Kidney epithelial cell (primary cell): Measurements from ENCODE around the gene TBC1D10A. TPM values are rescaled to one million over a fixed set of nuclear protein-coding genes. Genes with fewer than 3 reads are reported as not detected.

Experiments
- DNase-seq: peaks from one replicate; pipeline ENCODE4 v3.0.0-alpha.2; 2010; ENCODE audit warnings: low read depth
- H3K27me3 ChIP-seq: 2 replicates; pipeline ENCODE4 v1.6.0; 2011; ENCODE audit warnings: low read length; ENCODE audit not compliant: control insufficient read depth, insufficient read depth
- H3K36me3 ChIP-seq: 2 replicates; pipeline ENCODE4 v1.5.1; 2011; ENCODE audit warnings: low read length; ENCODE audit not compliant: control insufficient read depth, insufficient read depth
- H3K4me3 ChIP-seq: 2 replicates; pipeline ENCODE4 v1.5.1; 2011; ENCODE audit warnings: low read depth, mild to moderate bottlenecking, control low read depth, low read length
- total RNA-seq: library from RNA; depleted of rRNA; stranded (reverse); fragments of >200 nt; gene quantifications from 2 replicates; pipeline ENCODE4 v1.2.3, GENCODE V29; 2015
- TF ChIP-seq, protein P1 (sequence below): IDR thresholded peaks from 2 replicates; pipeline ENCODE4 v1.5.1; 2011; ENCODE audit warnings: mild to moderate bottlenecking, moderate library complexity, low read length, control low read depth, inconsistent platforms; ENCODE audit not compliant: insufficient read depth, poor library complexity, severe bottlenecking

TBC1D10A gene
- total RNA-seq, 1 donor from 2014 or later: 23.9 TPM

DNA sequence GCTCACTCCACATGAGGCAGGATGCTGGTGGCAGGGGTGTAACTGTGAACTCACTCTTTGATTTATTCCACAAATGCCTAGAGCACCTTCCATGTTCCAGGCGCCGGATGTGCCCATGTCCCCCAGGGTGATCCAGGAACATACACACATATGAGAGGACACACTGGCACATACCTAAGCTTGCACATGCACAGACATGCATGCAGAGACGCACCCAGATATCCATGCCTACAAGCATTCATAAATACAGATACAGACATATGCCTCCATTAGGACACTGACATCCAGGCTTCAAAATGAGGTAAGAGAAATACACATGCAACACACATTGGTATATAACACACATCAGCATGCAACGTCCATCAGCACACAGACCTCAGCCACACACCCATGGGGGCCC is 64.6 kb downstream of the TBC1D10A start:
- no peaks in the 10 kb centered on the region for H3K27me3 ChIP-seq
- TF ChIP-seq, protein P1, sequence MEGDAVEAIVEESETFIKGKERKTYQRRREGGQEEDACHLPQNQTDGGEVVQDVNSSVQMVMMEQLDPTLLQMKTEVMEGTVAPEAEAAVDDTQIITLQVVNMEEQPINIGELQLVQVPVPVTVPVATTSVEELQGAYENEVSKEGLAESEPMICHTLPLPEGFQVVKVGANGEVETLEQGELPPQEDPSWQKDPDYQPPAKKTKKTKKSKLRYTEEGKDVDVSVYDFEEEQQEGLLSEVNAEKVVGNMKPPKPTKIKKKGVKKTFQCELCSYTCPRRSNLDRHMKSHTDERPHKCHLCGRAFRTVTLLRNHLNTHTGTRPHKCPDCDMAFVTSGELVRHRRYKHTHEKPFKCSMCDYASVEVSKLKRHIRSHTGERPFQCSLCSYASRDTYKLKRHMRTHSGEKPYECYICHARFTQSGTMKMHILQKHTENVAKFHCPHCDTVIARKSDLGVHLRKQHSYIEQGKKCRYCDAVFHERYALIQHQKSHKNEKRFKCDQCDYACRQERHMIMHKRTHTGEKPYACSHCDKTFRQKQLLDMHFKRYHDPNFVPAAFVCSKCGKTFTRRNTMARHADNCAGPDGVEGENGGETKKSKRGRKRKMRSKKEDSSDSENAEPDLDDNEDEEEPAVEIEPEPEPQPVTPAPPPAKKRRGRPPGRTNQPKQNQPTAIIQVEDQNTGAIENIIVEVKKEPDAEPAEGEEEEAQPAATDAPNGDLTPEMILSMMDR: no peak
- no peak overlapping the region for H3K4me3 ChIP-seq
- no peak for DNase-seq
- no peaks in the 10 kb centered on the region for H3K36me3 ChIP-seq

DNA sequence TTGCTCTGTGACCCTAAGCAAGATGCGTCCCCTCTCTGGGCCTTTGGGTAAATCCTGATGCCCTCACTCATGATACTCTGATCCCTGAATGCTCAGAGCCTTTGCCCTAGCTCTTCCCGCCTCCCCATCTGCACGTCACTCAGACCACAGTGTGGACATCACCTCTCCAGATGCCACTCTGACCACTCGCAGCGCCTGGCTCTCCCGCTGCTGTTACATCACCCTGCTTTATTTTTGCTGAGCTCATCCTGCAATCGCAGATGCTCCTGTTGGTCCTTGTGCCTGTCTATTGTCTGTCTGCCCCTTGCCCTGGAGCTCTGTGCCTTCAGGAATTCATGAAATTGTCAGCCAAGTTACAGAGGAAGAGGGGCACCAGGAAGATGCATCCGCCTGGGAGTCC is 65.6 kb downstream of the TBC1D10A start:
- H3K36me3 ChIP-seq: no peaks in the 10 kb centered on the region
- TF ChIP-seq, protein P1: no peak
- no peak for DNase-seq
- H3K27me3 ChIP-seq: no peaks in the 10 kb centered on the region
- H3K4me3 ChIP-seq: no peak overlapping the region

DNA sequence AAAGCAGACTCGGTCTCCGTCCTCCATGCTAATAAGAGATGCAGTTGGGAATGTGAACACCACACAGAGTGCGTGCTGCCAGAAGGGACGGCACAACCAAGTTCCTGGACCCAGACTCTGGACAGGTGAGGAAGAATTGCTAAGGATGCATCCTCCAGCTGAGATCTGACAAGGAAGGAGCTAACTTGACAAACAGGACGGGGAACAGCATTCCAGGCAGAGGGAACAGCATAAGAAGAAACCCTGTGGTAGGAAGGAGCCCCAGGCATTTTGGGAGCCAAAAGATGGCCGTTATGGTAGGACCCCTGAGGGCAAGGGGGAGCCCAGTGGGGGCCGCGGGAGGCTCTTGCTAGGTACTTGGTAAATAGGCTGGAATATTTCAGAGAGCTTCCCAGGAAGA is 66.1 kb downstream of the TBC1D10A start:
- TF ChIP-seq, protein P1: no peak
- no peaks in the 10 kb centered on the region for H3K36me3 ChIP-seq

DNA sequence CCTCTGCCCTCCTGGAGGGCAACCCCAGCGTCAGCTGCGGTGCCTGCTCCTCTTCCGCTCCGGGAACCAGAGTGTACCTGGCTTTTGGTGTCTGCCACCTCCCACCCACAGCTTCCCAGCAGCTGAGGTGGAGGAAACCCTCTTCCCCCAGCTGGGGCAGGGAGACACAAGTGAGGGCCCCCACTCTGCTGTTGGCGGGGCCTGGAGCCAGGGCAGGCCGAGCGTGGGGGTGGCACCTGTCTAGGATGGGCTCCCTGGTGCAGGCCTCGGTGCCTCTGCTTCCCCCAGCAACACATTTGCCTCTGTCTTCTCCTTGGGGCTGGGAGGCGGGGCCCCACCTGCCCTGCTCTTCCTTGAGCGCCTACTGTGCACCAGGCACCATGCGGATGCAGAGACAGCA is 66.5 kb downstream of the TBC1D10A start:
- no peaks in the 10 kb centered on the region for H3K27me3 ChIP-seq
- no peak for DNase-seq

More for the DNA sequence above, 66.1 kb downstream of the TBC1D10A start:
- DNase-seq: no peak
- H3K27me3 ChIP-seq: no peaks in the 10 kb centered on the region
- no peak overlapping the region for H3K4me3 ChIP-seq

DNA sequence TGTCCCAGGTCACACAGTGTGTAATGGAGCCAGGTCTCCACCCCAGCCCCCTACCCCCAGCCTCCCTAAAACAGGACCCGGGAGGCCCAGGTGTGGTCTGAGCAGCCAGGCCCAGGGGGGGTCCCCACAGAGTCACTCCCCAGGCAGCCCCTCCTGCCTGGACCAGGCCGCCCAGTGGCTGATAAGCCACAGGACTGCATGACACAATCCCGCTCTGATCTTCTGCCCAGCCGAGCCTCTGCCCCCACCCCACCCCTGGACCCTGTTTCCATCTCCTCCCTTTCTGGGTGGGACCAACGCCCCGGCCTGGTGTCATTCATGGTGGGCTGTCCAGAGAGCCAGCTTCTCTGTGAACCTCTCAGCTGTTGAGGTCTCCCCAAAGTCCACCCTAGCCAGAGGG is 72.4 kb downstream of the TBC1D10A start:
- Histone ChIP-seq H3K36me3 (peaks cover 4% of the 10 kb centered on the region), H3K4me3 (no peak overlapping the region), H3K27me3 (no peaks in the 10 kb centered on the region)
- DNase-seq: no peak
- TF ChIP-seq, protein P1: no peak

More for the DNA sequence above, 66.5 kb downstream of the TBC1D10A start:
- H3K36me3 ChIP-seq: no peaks in the 10 kb centered on the region
- no peak overlapping the region for H3K4me3 ChIP-seq
- TF ChIP-seq, protein P1: no peak

DNA sequence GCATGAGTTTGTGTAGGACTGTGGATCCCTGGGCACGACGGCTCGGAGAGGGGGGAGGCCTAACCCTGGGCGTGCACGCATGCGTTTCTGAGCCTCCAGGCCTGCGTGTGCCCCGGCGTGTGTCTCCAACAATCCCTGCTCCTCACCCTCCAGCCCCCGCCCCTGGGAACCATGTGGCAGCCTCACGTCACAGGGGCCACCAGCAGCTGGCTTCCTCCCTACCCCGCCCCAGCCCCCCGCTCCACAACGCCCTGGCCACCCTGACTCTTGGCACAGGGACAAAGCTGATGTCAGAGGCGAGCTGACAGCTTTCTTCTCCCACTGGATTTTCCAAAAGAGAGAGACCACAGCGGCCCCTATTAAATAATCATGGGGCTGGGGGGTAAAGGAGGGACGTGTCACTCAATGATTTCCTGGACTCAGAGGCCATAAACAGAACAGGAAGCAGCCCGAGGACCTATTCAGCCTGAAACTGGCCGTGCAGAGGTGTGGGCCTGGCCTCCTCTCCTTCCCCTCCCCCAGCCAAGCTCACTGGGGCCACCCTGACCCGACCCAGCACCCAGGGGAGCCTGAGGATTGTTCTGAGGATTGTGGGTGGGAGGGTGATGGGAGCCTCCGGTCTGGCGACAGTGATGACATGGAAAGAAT is 73.4 kb downstream of the TBC1D10A start:
- peaks cover 4% of the 10 kb centered on the region for H3K36me3 ChIP-seq
- H3K27me3 ChIP-seq: no peaks in the 10 kb centered on the region
- TF ChIP-seq, protein P1: no peak
- H3K4me3 ChIP-seq: no peak overlapping the region
- DNase-seq: peak; percentile 56
